Upper lobe of left lung (tissue), 6 donors: ENCODE data around the gene KRTCAP2. TPM values are rescaled to one million over a fixed set of nuclear protein-coding genes. Genes with fewer than 3 reads are reported as not detected.
A peak's percentile ranks its signal among the peaks of the same experiment; 100 is the strongest.

ENCODE experiments used
- ATAC-seq, 2 donors: fragments of 200-7000 bp; cut with Tn5 transposase; one replicate each; pipeline ENCODE4 v1.9.1; 2022; ENCODE audit warnings: mild to moderate bottlenecking in 2 of 2, moderate library complexity in 2 of 2; ENCODE audit not compliant: low FRiP score in 2 of 2
- DNase-seq, 2 donors: peaks; one replicate each; pipeline ENCODE4 v3.0.0-alpha.2; 2019 to 2020
- H3K27ac ChIP-seq, 4 donors: fragments of 200-600 bp; sonication (generic); one replicate each; pipeline ENCODE4 v1.5.1; 2016 to 2019
- H3K27me3 ChIP-seq, 4 donors: fragments of 200-600 bp; sonication (generic); one replicate each; pipeline ENCODE4 v1.5.1; 2017 to 2019
- H3K36me3 ChIP-seq, 4 donors: fragments of 200-600 bp; sonication (generic); one replicate each; pipeline ENCODE4 v1.5.1; 2016 to 2019
- H3K4me1 ChIP-seq, 4 donors: fragments of 200-600 bp; sonication (generic); one replicate each; pipeline ENCODE4 v1.5.1; 2018 to 2019
- H3K4me3 ChIP-seq, 4 donors: fragments of 200-600 bp; sonication (generic); one replicate each; pipeline ENCODE4 v1.5.1; 2017 to 2019; ENCODE audit warnings: mild to moderate bottlenecking in 2 of 4, moderate library complexity in 1 of 4
- H3K9me3 ChIP-seq, 4 donors: fragments of 200-600 bp; sonication (generic); one replicate each; pipeline ENCODE4 v1.5.1; 2018 to 2019
- CTCF ChIP-seq, 6 experiments: fragments of 450-650 bp in 4 of 6; fragments of 200-600 bp in 2 of 6; sonication (generic) in 2 of 6; IDR thresholded peaks; one replicate each; pipeline ENCODE4 v1.5.1; 2016 to 2019; ENCODE audit warnings: antibody characterized with exemption in 6 of 6
- EP300 ChIP-seq, 4 donors: sonication (generic); formaldehyde crosslinking; IDR thresholded peaks; one replicate each; pipeline ENCODE4 v1.5.1; 2017; ENCODE audit warnings: antibody characterized with exemption in 4 of 4, control low read depth in 2 of 4
- POLR2A ChIP-seq, 4 donors: fragments of 450-650 bp; IDR thresholded peaks; one replicate each; pipeline ENCODE4 v1.5.1; 2016 to 2017; ENCODE audit warnings: antibody characterized with exemption in 4 of 4, mild to moderate bottlenecking in 2 of 4
- POLR2AphosphoS5 ChIP-seq, 2 donors: sonication (generic); formaldehyde crosslinking; IDR thresholded peaks; one replicate each; pipeline ENCODE4 v1.5.1; 2017; ENCODE audit warnings: antibody characterized with exemption in 2 of 2
- WGBS, 2 donors: methylation state at CpG; one replicate each; pipeline ENCODE4 v1.1.5; 2017 to 2018; 5-methylcytosine and 5-hydroxymethylcytosine counted together
- total RNA-seq, 6 donors: library from RNA; depleted of rRNA in 4 of 6; stranded (reverse); fragments of >200 nt in 4 of 6; gene quantifications; one replicate each; pipeline versions ENCODE4 v1.1.0 to v1.2.1, GENCODE V29; 2016 to 2021
- donor health status: DM: no; HTN: no; CAD: no; lungs with moderate emphysema.
- donor health status: DM: no; HTN: yes; CAD: no; lungs with severe emphysema.

Gene KRTCAP2
- total RNA-seq, 6 donors from 2014 or later = 47.1 to 166 (median 131) TPM

GRCh38 chr1:155186794-155187455 is 13.8 kb upstream of the KRTCAP2 start:
- ATAC-seq (peak; percentile 22 to 48), DNase-seq (no peak)
- Histone ChIP-seq H3K27me3 (no peaks in the 10 kb centered on the region), H3K36me3 (no peaks in the 10 kb centered on the region), H3K27ac (peak overlapping the region; percentile 44 to 84 (median 74)), H3K4me1 (peaks cover 11 to 25% (median 16%) of the 10 kb centered on the region in 4 donors), H3K4me3 (peak overlapping the region in 3 of 4 donors; percentile 23 to 50 (median 40)), H3K9me3 (no peaks in the 10 kb centered on the region)
- 58 to 61% methylated on average over 7 to 14 of the region's 14 CpGs for WGBS, 2 donors
- TF ChIP-seq CTCF (IDR thresholded peaks at IDR 0.05) (peak in 1 of 6 experiments; percentile 22), POLR2A (IDR thresholded peaks at IDR 0.05) (no peak)

- Histone ChIP-seq H3K36me3 (no peaks in the 10 kb centered on the region), H3K27ac (peak overlapping the region; percentile 44 to 84 (median 74)), H3K27me3 (no peaks in the 10 kb centered on the region), H3K4me3 (peak overlapping the region in 3 of 4 donors; percentile 23 to 50 (median 40)), H3K9me3 (no peaks in the 10 kb centered on the region), H3K4me1 (peaks cover 11 to 25% (median 16%) of the 10 kb centered on the region in 4 donors)
- WGBS, 2 donors = 54 to 58% methylated on average over 8 of the region's 8 CpGs
- ATAC-seq = peak; percentile 8 to 12
- peak in 1 of 4 donors; percentile 27 for TF ChIP-seq POLR2A (IDR thresholded peaks at IDR 0.05)
- no peak for TF ChIP-seq POLR2AphosphoS5 (IDR thresholded peaks at IDR 0.05)
- no peak for TF ChIP-seq EP300 (IDR thresholded peaks at IDR 0.05)
- TF ChIP-seq CTCF (IDR thresholded peaks at IDR 0.05) = no peak
- peak in 1 of 2 donors; percentile 54 for DNase-seq
These were observed 13.1 kb upstream of the KRTCAP2 start for GRCh38 chr1:155186067-155186793.

- no peaks in the 10 kb centered on the region for H3K27me3 ChIP-seq
- H3K36me3 ChIP-seq = no peaks in the 10 kb centered on the region
- WGBS, 2 donors = 62 to 63% methylated on average over 6 of the region's 6 CpGs
- H3K4me3 ChIP-seq = peak overlapping the region in 1 of 4 donors; percentile 50
- ATAC-seq = no peak
- no peak for TF ChIP-seq POLR2A (IDR thresholded peaks at IDR 0.05)
- TF ChIP-seq CTCF (IDR thresholded peaks at IDR 0.05) = no peak
- no peak for TF ChIP-seq EP300 (IDR thresholded peaks at IDR 0.05)
- no peak for TF ChIP-seq POLR2AphosphoS5 (IDR thresholded peaks at IDR 0.05)
- H3K27ac ChIP-seq = peak overlapping the region; percentile 44 to 84 (median 74)
- DNase-seq = no peak
- H3K4me1 ChIP-seq = peaks cover 11 to 25% (median 16%) of the 10 kb centered on the region in 4 donors
- H3K9me3 ChIP-seq = no peaks in the 10 kb centered on the region
These were observed 12.6 kb upstream of the KRTCAP2 start for GRCh38 chr1:155185783-155186066.

GRCh38 chr1:155184835-155185782 is 12.0 kb upstream of the KRTCAP2 start:
- DNase-seq (peak; percentile 81 to 85), ATAC-seq (peak; percentile 76 to 83)
- 32 to 61% methylated on average over 9 to 19 of the region's 21 CpGs for WGBS, 2 donors
- H3K27me3 ChIP-seq = no peaks in the 10 kb centered on the region
- H3K27ac ChIP-seq = peak overlapping the region; percentile 44 to 84 (median 74)
- peaks cover 11 to 25% (median 16%) of the 10 kb centered on the region in 4 donors for H3K4me1 ChIP-seq
- no peaks in the 10 kb centered on the region for H3K9me3 ChIP-seq
- no peaks in the 10 kb centered on the region for H3K36me3 ChIP-seq
- TF ChIP-seq POLR2A (IDR thresholded peaks at IDR 0.05) (peak in 2 of 4 donors; percentile 15 to 26), CTCF (IDR thresholded peaks at IDR 0.05) (no peak), EP300 (IDR thresholded peaks at IDR 0.05) (peak in 2 of 4 donors; percentile 45 to 51), POLR2AphosphoS5 (IDR thresholded peaks at IDR 0.05) (peak in 1 of 2 donors; percentile 25)
- H3K4me3 ChIP-seq = peak overlapping the region in 1 of 4 donors; percentile 50
